ENCODE data around the gene SLC26A2.

SLC26A2 gene

DNA sequence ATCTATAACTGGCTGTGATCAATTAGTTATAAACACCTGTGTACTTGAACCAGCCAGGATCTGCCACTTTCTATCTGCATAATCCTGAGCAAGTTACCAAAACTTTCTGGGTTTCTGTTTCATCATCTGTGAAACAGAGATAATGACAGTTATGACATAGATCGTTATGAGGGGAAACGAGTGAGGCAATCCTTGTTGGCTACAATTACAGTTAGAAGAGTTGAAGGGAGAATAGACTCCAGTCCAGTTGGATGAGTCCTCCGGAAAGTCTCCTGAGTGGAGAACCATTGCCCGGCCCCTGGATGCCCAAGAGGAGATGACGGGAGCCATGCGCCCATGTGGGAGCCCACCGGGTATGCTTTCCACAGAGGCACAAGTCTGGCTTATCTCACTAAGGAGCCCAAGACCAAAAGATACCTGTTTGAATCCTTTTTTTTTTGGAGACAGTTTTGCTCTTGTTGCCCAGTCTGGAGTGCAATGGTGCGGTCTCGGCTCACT lies 20.4 kb upstream of the SLC26A2 start (continued):
- TF ChIP-seq ZNF274 (IDR thresholded peaks at IDR 0.05; ENCODE audit: low read length) (no peak), ZNF274 (tag by site-specific recombination; IDR thresholded peaks at IDR 0.05; ENCODE audit: borderline replicate concordance) (no peak), ZSCAN16 (tag by site-specific recombination; IDR thresholded peaks at IDR 0.05) (no peak), ZBTB17 (tag by site-specific recombination; IDR thresholded peaks at IDR 0.05) (0 out of 2 replicates have a peak, but pooled peaks have one; percentile 21), ZNF629 (tag by site-specific recombination; IDR thresholded peaks at IDR 0.05) (peak; percentile 87), ZNF266 (tag by site-specific recombination; IDR thresholded peaks at IDR 0.05; ENCODE audit: low read depth) (no peak), ZNF623 (tag by site-specific recombination; IDR thresholded peaks at IDR 0.05) (no peak), ZNF423 (tag by site-specific recombination; IDR thresholded peaks at IDR 0.05) (no peak), YY2 (tag by site-specific recombination; IDR thresholded peaks at IDR 0.05) (no peak), ZNF837 (tag by site-specific recombination; IDR thresholded peaks at IDR 0.05) (no peak)
- TF ChIP-seq, protein P1, sequence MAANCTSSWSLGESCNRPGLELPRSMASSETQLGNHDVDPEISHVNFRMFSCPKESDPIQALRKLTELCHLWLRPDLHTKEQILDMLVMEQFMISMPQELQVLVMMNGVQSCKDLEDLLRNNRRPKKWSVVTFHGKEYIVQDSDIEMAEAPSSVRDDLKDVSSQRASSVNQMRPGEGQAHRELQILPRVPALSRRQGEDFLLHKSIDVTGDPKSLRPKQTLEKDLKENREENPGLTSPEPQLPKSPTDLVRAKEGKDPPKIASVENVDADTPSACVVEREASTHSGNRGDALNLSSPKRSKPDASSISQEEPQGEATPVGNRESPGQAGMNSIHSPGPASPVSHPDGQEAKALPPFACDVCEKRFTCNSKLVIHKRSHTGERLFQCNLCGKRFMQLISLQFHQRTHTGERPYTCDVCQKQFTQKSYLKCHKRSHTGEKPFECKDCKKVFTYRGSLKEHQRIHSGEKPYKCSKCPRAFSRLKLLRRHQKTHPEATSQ (tag by site-specific recombination; IDR thresholded peaks at IDR 0.05) = no peak
- TF ChIP-seq, protein P2, sequence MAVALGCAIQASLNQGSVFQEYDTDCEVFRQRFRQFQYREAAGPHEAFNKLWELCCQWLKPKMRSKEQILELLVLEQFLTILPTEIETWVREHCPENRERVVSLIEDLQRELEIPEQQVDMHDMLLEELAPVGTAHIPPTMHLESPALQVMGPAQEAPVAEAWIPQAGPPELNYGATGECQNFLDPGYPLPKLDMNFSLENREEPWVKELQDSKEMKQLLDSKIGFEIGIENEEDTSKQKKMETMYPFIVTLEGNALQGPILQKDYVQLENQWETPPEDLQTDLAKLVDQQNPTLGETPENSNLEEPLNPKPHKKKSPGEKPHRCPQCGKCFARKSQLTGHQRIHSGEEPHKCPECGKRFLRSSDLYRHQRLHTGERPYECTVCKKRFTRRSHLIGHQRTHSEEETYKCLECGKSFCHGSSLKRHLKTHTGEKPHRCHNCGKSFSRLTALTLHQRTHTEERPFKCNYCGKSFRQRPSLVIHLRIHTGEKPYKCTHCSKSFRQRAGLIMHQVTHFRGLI (tag by site-specific recombination; IDR thresholded peaks at IDR 0.05) = no peak
- TF ChIP-seq, protein P3, sequence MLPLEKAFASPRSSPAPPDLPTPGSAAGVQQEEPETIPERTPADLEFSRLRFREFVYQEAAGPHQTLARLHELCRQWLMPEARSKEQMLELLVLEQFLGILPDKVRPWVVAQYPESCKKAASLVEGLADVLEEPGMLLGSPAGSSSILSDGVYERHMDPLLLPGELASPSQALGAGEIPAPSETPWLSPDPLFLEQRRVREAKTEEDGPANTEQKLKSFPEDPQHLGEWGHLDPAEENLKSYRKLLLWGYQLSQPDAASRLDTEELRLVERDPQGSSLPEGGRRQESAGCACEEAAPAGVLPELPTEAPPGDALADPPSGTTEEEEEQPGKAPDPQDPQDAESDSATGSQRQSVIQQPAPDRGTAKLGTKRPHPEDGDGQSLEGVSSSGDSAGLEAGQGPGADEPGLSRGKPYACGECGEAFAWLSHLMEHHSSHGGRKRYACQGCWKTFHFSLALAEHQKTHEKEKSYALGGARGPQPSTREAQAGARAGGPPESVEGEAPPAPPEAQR (tag by site-specific recombination; IDR thresholded peaks at IDR 0.05) = no peak
- TF ChIP-seq, protein P4, sequence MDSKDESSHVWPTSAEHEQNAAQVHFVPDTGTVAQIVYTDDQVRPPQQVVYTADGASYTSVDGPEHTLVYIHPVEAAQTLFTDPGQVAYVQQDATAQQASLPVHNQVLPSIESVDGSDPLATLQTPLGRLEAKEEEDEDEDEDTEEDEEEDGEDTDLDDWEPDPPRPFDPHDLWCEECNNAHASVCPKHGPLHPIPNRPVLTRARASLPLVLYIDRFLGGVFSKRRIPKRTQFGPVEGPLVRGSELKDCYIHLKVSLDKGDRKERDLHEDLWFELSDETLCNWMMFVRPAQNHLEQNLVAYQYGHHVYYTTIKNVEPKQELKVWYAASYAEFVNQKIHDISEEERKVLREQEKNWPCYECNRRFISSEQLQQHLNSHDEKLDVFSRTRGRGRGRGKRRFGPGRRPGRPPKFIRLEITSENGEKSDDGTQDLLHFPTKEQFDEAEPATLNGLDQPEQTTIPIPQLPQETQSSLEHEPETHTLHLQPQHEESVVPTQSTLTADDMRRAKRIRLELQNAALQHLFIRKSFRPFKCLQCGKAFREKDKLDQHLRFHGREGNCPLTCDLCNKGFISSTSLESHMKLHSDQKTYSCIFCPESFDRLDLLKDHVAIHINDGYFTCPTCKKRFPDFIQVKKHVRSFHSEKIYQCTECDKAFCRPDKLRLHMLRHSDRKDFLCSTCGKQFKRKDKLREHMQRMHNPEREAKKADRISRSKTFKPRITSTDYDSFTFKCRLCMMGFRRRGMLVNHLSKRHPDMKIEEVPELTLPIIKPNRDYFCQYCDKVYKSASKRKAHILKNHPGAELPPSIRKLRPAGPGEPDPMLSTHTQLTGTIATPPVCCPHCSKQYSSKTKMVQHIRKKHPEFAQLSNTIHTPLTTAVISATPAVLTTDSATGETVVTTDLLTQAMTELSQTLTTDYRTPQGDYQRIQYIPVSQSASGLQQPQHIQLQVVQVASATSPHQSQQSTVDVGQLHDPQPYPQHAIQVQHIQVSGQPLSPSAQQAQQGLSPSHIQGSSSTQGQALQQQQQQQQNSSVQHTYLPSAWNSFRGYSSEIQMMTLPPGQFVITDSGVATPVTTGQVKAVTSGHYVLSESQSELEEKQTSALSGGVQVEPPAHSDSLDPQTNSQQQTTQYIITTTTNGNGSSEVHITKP (tag by site-specific recombination; IDR thresholded peaks at IDR 0.05) = peak; percentile 66

DNA sequence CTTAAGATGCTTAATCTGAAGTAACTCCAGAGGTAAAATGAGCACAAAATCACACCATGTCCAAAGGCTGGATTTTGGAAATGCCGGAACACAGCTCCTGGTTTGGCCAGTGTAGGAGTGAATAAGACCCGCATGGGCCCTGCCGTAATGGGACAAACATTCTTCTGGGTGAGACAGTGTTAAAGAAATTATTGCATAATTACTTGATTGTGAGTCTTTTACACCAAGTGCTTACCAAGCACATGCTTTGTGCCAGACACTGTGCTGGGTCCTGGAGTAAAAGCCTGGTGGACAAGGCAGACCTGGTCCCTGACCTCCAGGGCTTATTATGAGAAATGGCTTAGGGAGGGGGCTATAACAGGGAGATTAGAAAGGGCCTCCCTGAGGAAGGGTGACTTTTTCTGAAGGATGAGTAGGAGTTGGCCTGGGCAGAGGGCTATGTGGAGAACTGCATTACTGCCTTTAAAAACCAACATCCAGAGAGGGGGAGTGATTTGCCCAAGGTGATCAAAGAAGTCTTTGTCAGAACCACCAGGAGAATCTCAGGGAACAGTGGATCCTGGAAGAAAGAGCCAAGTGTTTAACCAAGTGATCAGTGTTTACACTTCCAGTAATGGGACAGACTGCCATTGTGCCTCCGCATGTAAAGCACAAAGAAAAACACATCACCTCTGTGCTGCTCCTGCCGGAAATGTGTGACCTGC lies 19.5 kb upstream of the SLC26A2 start:
- ChIA-PET POLR2A (interaction anchor here (1.9 kb wide), 1 partner anchor 19 kb away, joined by 8 read pairs; the partner anchor contains the start of gene SLC26A2), CTCF (interaction anchor here (1.7 kb wide), 1 partner anchor 50 kb away, joined by 4 read pairs; no protein-coding TSS in a partner anchor)
- H3K4me3 ChIP-seq (ENCODE audit: low read depth, low read length) = no peak overlapping the region
- no peaks in the 10 kb centered on the region for H3K9me3 ChIP-seq (ENCODE audit: control insufficient read depth, insufficient read depth, low read depth, low read length)
- no peak overlapping the region for H3K27ac ChIP-seq (ENCODE audit: extremely low read depth, low read depth, low read length)
- peaks cover 13% of the 10 kb centered on the region for H3K4me1 ChIP-seq (ENCODE audit: control insufficient read depth, insufficient read depth, low read length)
- H3K36me3 ChIP-seq (ENCODE audit: control insufficient read depth in 2 of 2, insufficient read depth in 1 of 2, low read length in 2 of 2) = no peaks in the 10 kb centered on the region
- TF ChIP-seq ZFHX2 (tag by site-specific recombination; conservative IDR thresholded peaks at IDR 0.05) (no peak), PRDM1 (tag by site-specific recombination; IDR thresholded peaks at IDR 0.05) (no peak), ZSCAN16 (tag by site-specific recombination; IDR thresholded peaks at IDR 0.05) (no peak), ZNF146 (tag by site-specific recombination; IDR thresholded peaks at IDR 0.05) (no peak), MEIS1 (CRISPR knock-in tag; IDR thresholded peaks at IDR 0.05; ENCODE audit: borderline replicate concordance) (no peak)
- TF ChIP-seq, protein P4 (tag by site-specific recombination; IDR thresholded peaks at IDR 0.05) = no peak
- TF ChIP-seq, protein P5, sequence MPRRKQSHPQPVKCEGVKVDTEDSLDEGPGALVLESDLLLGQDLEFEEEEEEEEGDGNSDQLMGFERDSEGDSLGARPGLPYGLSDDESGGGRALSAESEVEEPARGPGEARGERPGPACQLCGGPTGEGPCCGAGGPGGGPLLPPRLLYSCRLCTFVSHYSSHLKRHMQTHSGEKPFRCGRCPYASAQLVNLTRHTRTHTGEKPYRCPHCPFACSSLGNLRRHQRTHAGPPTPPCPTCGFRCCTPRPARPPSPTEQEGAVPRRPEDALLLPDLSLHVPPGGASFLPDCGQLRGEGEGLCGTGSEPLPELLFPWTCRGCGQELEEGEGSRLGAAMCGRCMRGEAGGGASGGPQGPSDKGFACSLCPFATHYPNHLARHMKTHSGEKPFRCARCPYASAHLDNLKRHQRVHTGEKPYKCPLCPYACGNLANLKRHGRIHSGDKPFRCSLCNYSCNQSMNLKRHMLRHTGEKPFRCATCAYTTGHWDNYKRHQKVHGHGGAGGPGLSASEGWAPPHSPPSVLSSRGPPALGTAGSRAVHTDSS (tag by site-specific recombination; IDR thresholded peaks at IDR 0.05) = no peak
- TF ChIP-seq, protein P3 (tag by site-specific recombination; IDR thresholded peaks at IDR 0.05) = no peak

Measured in HEK293 (cell line).